Natural killer cell (primary cell): ENCODE measurements around the gene GTPBP4. TPM values are rescaled to one million over a fixed set of nuclear protein-coding genes. Genes with fewer than 3 reads are reported as not detected.

Experiments used
- ATAC-seq, 3 donors: fragments of 150-1000 bp in 2 of 3; fragments of 200-7000 bp in 1 of 3; cut with Tn5 transposase; 1 replicate in 1 of 3; 2 replicates in 2 of 3; pipeline ENCODE4 v1.10.0; 2021; ENCODE audit warnings: mild to moderate bottlenecking in 2 of 3, moderate library complexity in 2 of 3
- DNase-seq, 2 donors: peaks; one replicate each; pipeline versions ENCODE4 v3.0.0 to v3.0.0-alpha.2; 2013 to 2021; ENCODE audit warnings: mixed read lengths in 1 of 2
- H3K27ac ChIP-seq: one replicate; pipeline ENCODE4 v1.5.1; 2013; ENCODE audit warnings: mild to moderate bottlenecking, low read length
- H3K27me3 ChIP-seq: one replicate; pipeline ENCODE4 v1.6.1; 2013; ENCODE audit warnings: low read length; ENCODE audit not compliant: control insufficient read depth, insufficient read depth
- H3K36me3 ChIP-seq: one replicate; pipeline ENCODE4 v1.6.1; 2013; ENCODE audit warnings: low read length; ENCODE audit not compliant: control insufficient read depth, insufficient read depth
- H3K4me1 ChIP-seq: one replicate; pipeline ENCODE4 v1.6.1; 2013; ENCODE audit warnings: low read length; ENCODE audit not compliant: control insufficient read depth, insufficient read depth
- H3K4me3 ChIP-seq: one replicate; pipeline ENCODE4 v1.5.1; 2013; ENCODE audit warnings: low read length
- H3K9me3 ChIP-seq: one replicate; pipeline ENCODE4 v1.6.1; 2013; ENCODE audit warnings: low read length; ENCODE audit not compliant: control insufficient read depth, insufficient read depth
- H3K27ac Mint-ChIP-seq, 2 donors: one replicate each; pipeline ENCODE4 v1.8.0; 2022; ENCODE audit warnings: mild to moderate bottlenecking in 2 of 2, mixed read lengths in 2 of 2, moderate library complexity in 1 of 2
- H3K27me3 Mint-ChIP-seq, 2 donors: one replicate each; pipeline ENCODE4 v1.8.0; 2022; ENCODE audit warnings: low read depth in 2 of 2, mixed read lengths in 2 of 2
- H3K36me3 Mint-ChIP-seq: one replicate; pipeline ENCODE4 v1.8.0; 2022; ENCODE audit warnings: mixed read lengths
- H3K4me1 Mint-ChIP-seq, 2 donors: one replicate each; pipeline ENCODE4 v1.8.0; 2022; ENCODE audit warnings: mixed read lengths in 2 of 2
- H3K4me3 Mint-ChIP-seq: one replicate; pipeline ENCODE4 v1.8.0; 2022; ENCODE audit warnings: mild to moderate bottlenecking, moderate library complexity, mixed read lengths
- H3K9me3 Mint-ChIP-seq, 2 donors: one replicate each; pipeline ENCODE4 v1.8.0; 2022; ENCODE audit warnings: mixed read lengths in 2 of 2
- WGBS: methylation state at CpG from one replicate; pipeline ENCODE4 v1.1.7; 2013; ENCODE audit warnings: missing lambda C conversion rate; ENCODE audit not compliant: insufficient coverage; 5-methylcytosine and 5-hydroxymethylcytosine counted together
- intact Hi-C: fragments of 100-400 bp; cut with micrococcal nuclease; formaldehyde crosslinking; loops from one replicate; pipeline ENCODE4 v1.14.2; 2022
- total RNA-seq, 4 donors: library from RNA; stranded (reverse); fragments of 120-200 nt in 1 of 4; gene quantifications; one replicate each; pipeline versions ENCODE4 v1.2.3 to v1.2.4, GENCODE V29; 2013 to 2022
- TF ChIP-seq, protein P1 (sequence below): fragments of 200-600 bp; IDR thresholded peaks from one replicate; pipeline ENCODE4 v1.8.0; 2022; ENCODE audit warnings: antibody characterized with exemption

GTPBP4 gene
- total RNA-seq, 3 donors from 2014 or later (not counting 1 experiment from before 2014, with no cell fraction given), result 53.9 to 99.6 (median 72.5) TPM

DNA sequence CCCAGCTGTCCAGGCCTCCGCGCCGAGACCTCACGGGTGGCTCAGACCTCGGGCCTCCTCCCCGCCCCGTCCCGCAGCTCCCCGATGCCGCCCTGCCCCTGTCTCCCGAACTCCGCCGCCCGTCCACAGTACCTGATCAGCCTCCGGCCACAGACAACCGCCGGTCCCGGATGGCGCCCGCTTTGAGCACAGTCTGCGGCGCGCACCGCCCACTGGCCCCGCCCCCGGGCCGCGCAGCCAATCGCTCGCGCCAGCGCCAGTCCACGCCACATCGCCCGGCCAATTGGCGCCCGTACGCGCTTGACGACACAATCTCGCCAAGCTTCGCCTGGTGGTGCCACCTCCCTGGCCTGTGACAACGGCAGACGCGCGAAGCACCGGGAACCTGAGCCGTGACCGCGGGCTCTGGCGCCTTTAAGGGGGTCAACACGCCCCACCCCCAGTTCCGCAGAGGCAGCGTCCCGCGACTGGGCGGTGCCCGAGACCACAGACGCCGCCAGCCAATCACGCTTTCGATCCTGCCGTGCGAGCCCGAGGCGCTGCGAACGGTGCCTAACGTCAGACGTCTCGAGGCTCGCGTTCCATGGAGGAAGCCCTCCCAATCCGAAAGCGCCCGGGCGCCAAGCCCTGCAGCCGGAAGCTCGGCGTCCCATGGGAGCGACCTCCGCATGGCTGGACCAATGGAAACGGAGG lies 60.6 kb downstream of the GTPBP4 start, which contains the start of gene IDI1:
Gene IDI1, minus strand, starts transcription at position 388 of the 693 bp plus-strand sequence. Its CDS starts 116 bp downstream, at position 272.
- ATAC-seq (peak; percentile 77 to 93 (median 81)), DNase-seq (peak; percentile 98)
- H3K27me3 Mint-ChIP-seq, result no peaks in the 10 kb centered on the region
- no peaks in the 10 kb centered on the region for H3K36me3 Mint-ChIP-seq
- H3K9me3 Mint-ChIP-seq, result no peaks in the 10 kb centered on the region
- Histone ChIP-seq H3K36me3 (peaks cover 22% of the 10 kb centered on the region), H3K4me3 (peak within 1 kb of the TSS; percentile 93), H3K27me3 (no peaks in the 10 kb centered on the region), H3K27ac (peak within 1 kb of the TSS; percentile 100), H3K9me3 (no peaks in the 10 kb centered on the region), H3K4me1 (peaks cover 37% of the 10 kb centered on the region)
- H3K4me1 Mint-ChIP-seq, result peaks cover 56 to 78% of the 10 kb centered on the region in 2 donors
- peak within 1 kb of the TSS; percentile 98 to 99 for H3K27ac Mint-ChIP-seq
- H3K4me3 Mint-ChIP-seq, result peak within 1 kb of the TSS; percentile 95
- TF ChIP-seq, protein P1, sequence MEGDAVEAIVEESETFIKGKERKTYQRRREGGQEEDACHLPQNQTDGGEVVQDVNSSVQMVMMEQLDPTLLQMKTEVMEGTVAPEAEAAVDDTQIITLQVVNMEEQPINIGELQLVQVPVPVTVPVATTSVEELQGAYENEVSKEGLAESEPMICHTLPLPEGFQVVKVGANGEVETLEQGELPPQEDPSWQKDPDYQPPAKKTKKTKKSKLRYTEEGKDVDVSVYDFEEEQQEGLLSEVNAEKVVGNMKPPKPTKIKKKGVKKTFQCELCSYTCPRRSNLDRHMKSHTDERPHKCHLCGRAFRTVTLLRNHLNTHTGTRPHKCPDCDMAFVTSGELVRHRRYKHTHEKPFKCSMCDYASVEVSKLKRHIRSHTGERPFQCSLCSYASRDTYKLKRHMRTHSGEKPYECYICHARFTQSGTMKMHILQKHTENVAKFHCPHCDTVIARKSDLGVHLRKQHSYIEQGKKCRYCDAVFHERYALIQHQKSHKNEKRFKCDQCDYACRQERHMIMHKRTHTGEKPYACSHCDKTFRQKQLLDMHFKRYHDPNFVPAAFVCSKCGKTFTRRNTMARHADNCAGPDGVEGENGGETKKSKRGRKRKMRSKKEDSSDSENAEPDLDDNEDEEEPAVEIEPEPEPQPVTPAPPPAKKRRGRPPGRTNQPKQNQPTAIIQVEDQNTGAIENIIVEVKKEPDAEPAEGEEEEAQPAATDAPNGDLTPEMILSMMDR, result no peak
- under 1% methylated on average over 83 of the region's 83 CpGs for WGBS
- intact Hi-C loops, result loop anchor here (1.0 to 2.0 kb wide), 4 partner anchors 14 to 118 kb away; partner anchors contain the start of genes GTPBP4 and LARP4B

DNA sequence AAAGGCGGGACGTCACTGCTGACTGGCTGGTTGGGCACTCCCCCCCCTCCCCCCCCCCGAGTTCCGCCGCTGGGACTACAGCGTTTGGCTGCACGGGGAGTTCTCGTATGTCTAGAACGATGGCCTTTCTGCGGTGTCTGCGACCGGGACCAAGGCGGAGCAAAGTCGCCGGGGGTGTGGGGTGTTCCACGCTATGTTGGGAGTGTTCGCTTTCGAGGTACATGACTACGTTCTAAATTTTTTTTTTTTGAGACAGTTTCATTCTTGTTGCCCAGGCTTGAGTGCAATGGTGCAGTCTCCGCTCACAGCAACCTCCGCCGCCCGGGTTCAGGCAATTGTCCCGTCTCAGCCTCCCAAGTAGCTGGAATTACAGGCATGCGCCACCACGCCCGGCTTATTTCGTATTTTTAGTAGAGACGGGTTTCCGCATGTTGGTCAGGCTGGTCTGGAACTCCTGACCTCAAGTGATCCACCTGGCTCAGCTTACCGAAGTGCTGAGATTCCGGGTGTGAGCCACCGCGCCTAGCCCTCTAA lies 61.3 kb downstream of the GTPBP4 start:
- no peaks in the 10 kb centered on the region for H3K27me3 ChIP-seq
- WGBS, result under 1% methylated on average over 31 of the region's 34 CpGs
- Mint-ChIP-seq H3K27me3 (no peaks in the 10 kb centered on the region), H3K4me3 (peak overlapping the region; percentile 95), H3K9me3 (no peaks in the 10 kb centered on the region), H3K27ac (peak overlapping the region; percentile 98 to 99), H3K4me1 (peaks cover 56 to 78% of the 10 kb centered on the region in 2 donors), H3K36me3 (no peaks in the 10 kb centered on the region)
- TF ChIP-seq, protein P1, result no peak
- peaks cover 31% of the 10 kb centered on the region for H3K4me1 ChIP-seq
- H3K4me3 ChIP-seq, result peak overlapping the region; percentile 93
- no peaks in the 10 kb centered on the region for H3K9me3 ChIP-seq
- H3K36me3 ChIP-seq, result peaks cover 24% of the 10 kb centered on the region
- H3K27ac ChIP-seq, result peak overlapping the region; percentile 100
- ATAC-seq, result no peak
- intact Hi-C loops, result loop anchor here (1.0 to 2.0 kb wide), 4 partner anchors 13 to 119 kb away; partner anchors contain the start of genes GTPBP4 and LARP4B
- DNase-seq, result no peak

DNA sequence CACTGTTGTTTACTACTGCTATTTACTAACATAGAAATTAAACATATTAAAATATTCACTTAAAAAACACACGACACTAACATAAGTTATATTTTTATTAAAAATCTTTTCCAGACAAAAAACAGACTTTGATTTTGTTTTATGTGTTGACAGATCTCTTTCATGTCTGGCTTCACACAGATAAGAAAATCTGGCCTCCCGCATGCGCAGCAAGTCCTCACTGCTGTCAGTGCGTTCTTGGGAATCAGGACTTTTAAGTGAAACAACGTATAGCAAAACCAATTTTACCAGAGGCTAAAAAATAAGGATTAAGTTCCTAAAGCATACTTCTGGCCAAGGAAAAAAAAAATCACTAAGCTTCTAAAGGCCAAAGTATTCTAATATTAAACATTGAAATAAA lies 61.9 kb downstream of the GTPBP4 start:
- intact Hi-C loops, result no loop called here
- ATAC-seq, result no peak
- Mint-ChIP-seq H3K4me1 (peaks cover 56 to 78% of the 10 kb centered on the region in 2 donors), H3K9me3 (no peaks in the 10 kb centered on the region), H3K27me3 (no peaks in the 10 kb centered on the region), H3K27ac (peak overlapping the region; percentile 98 to 99), H3K4me3 (peak overlapping the region; percentile 95), H3K36me3 (no peaks in the 10 kb centered on the region)
- peak in 1 of 2 donors; percentile 57 for DNase-seq
- peak overlapping the region; percentile 93 for H3K4me3 ChIP-seq
- H3K9me3 ChIP-seq, result no peaks in the 10 kb centered on the region
- H3K27ac ChIP-seq, result peak overlapping the region; percentile 100
- TF ChIP-seq, protein P1, result no peak
- H3K27me3 ChIP-seq, result no peaks in the 10 kb centered on the region
- H3K36me3 ChIP-seq, result peaks cover 28% of the 10 kb centered on the region
- WGBS, result 58% methylated on average over 4 of the region's 5 CpGs
- H3K4me1 ChIP-seq, result peaks cover 35% of the 10 kb centered on the region
